Stimulated activated effector memory CD8-positive, alpha-beta T cell treated with anti-CD3 and anti-CD28 coated beads, Interleukin-12 subunit alpha, Interleukin-12 subunit beta, amount 100 ng/mL, for 72 hours (primary cell): ENCODE measurements around the gene IL10RA.
"Not testable (repeated sequence)": the region's sequence is repeated elsewhere in the genome, so short reads cannot be mapped to it uniquely, and the experiment has no call there.

Experiments
- ATAC-seq: fragments of 150-1000 bp; cut with Tn5 transposase; 2 replicates; pipeline ENCODE4 v1.10.0; 2021
- DNase-seq, 2 donors: peaks; one replicate each; pipeline ENCODE4 v3.0.0; 2021 to 2022; ENCODE audit warnings: low spot score in 2 of 2
- H3K27ac Mint-ChIP-seq: one replicate; pipeline ENCODE4 v1.8.0; 2022; ENCODE audit warnings: mild to moderate bottlenecking, mixed read lengths
- H3K36me3 Mint-ChIP-seq: one replicate; pipeline ENCODE4 v1.8.0; 2022; ENCODE audit warnings: mild to moderate bottlenecking, mixed read lengths
- H3K4me1 Mint-ChIP-seq: one replicate; pipeline ENCODE4 v1.8.0; 2022; ENCODE audit warnings: mixed read lengths
- H3K4me3 Mint-ChIP-seq: one replicate; pipeline ENCODE4 v1.8.0; 2022; ENCODE audit warnings: mild to moderate bottlenecking, mixed read lengths
- H3K9me3 Mint-ChIP-seq: one replicate; pipeline ENCODE4 v1.8.0; 2022; ENCODE audit warnings: mixed read lengths

The IL10RA gene

DNA sequence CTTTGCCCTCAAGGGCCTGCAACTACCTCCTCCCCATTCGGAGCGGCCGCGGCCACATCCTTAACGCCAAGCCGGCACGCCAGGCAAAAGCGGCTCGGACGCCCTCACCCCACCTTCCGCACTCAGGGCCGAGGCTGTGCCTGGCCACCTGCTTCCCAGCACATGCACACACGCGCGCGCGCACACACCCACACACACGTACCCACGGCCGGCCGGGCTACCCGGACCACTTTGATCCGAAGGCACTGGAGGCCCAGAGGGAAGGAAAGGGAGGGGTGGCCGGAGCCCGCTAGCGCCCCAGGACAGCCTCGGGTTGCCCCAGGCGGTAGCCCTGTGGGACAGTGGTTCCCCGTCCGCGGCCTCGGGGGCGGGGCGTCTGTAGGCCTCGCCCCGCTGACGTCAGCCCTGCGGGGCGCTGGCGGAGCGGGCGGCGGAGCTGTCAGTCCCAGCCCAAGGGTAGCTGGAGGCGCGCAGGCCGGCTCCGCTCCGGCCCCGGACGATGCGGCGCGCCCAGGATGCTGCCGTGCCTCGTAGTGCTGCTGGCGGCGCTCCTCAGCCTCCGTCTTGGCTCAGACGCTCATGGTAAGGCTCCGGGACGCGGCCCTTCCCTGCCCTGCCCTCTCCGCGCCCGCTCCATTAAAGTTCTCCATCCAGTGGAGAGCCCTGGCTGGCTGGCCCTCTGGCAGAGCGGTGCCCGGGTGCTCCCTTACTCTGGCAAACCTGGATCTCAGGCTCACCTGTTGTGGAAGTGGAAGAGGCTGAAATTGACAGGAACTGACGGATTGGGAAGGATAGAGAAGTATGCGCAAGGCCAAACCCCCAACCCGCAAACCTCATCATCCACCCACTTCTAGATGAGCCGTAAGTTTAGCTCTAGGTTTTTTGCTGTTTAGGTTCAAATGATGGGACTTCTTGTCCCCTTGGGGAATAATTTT is at the start of gene IL10RA:
Gene IL10RA (plus strand): TSS at position 442 of the 935 bp plus-strand sequence. CDS start 74 bp downstream, at position 516.
- peak; percentile 88 to 94 for DNase-seq
- peaks cover 78% of the 10 kb centered on the region for H3K4me1 Mint-ChIP-seq

GRCh38 chr11:117936973-117937372 is 49.2 kb upstream of the IL10RA start:
- no peaks in the 10 kb centered on the region for H3K36me3 Mint-ChIP-seq
- no peak for DNase-seq
- peaks cover 40% of the 10 kb centered on the region for H3K4me1 Mint-ChIP-seq
- H3K4me3 Mint-ChIP-seq, result no peak overlapping the region
- ATAC-seq, result no peak
- H3K27ac Mint-ChIP-seq, result peak overlapping the region; percentile 26
- H3K9me3 Mint-ChIP-seq, result no peaks in the 10 kb centered on the region

More for the DNA sequence above, at the start of gene IL10RA:
- peak; percentile 89 for ATAC-seq
- Mint-ChIP-seq H3K27ac (peak within 1 kb of the TSS; percentile 98), H3K36me3 (peaks cover 68% of the 10 kb centered on the region), H3K9me3 (no peaks in the 10 kb centered on the region), H3K4me3 (peak within 1 kb of the TSS; percentile 97)

- no peak overlapping the region for H3K4me3 Mint-ChIP-seq
- peaks cover 29% of the 10 kb centered on the region for H3K4me1 Mint-ChIP-seq
- DNase-seq (no peak), ATAC-seq (no peak)
- H3K27ac Mint-ChIP-seq, result peak overlapping the region; percentile 36
- no peaks in the 10 kb centered on the region for H3K36me3 Mint-ChIP-seq
- H3K9me3 Mint-ChIP-seq, result no peaks in the 10 kb centered on the region
Measured at GRCh38 chr11:117940736-117941135, 45.5 kb upstream of the IL10RA start.

DNA sequence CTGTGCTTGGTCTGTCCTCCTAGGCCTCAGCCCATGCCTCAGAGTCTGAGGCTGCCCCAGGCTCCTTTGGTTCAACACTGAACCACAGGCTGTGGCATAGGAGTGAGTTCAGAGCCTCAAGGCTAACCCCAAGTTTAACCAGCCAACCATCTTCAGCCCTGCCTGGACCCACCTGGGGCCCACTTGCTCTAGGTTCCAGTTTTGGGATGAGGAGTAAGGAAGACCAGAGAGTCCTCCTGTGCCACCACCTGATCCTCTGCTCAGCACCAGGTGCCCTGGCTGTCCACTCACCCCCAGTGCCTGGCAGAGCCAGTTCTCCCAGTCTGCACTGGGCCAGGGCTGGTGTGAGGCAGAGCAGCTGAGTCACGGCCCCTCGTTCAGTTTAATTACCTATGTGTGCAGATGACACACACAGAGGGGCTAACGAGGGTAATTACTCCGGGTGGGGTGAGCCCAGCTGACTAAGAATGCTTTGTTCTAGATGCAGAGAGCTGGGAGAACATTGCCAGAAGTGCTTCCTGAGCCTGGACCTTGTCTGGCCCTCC is 45.0 kb upstream of the IL10RA start:
- H3K9me3 Mint-ChIP-seq, result no peaks in the 10 kb centered on the region
- DNase-seq, result peak in 1 of 2 donors; percentile 42

GRCh38 chr11:117941976-117942654 is 44.1 kb upstream of the IL10RA start:
- ATAC-seq (no peak), DNase-seq (peak in 1 of 2 donors; percentile 23)
- no peaks in the 10 kb centered on the region for H3K36me3 Mint-ChIP-seq
- H3K4me3 Mint-ChIP-seq, result no peak overlapping the region
- H3K9me3 Mint-ChIP-seq, result no peaks in the 10 kb centered on the region
- peak overlapping the region; percentile 54 for H3K27ac Mint-ChIP-seq
- H3K4me1 Mint-ChIP-seq, result peaks cover 34% of the 10 kb centered on the region

More for the DNA sequence above, 45.0 kb upstream of the IL10RA start:
- Mint-ChIP-seq H3K4me3 (no peak overlapping the region), H3K27ac (peak overlapping the region; percentile 36), H3K4me1 (peaks cover 29% of the 10 kb centered on the region), H3K36me3 (no peaks in the 10 kb centered on the region)
- peak; percentile 68 for ATAC-seq

GRCh38 chr11:117944554-117944953 is 41.6 kb upstream of the IL10RA start:
- peak overlapping the region; percentile 1 for H3K4me3 Mint-ChIP-seq

DNA sequence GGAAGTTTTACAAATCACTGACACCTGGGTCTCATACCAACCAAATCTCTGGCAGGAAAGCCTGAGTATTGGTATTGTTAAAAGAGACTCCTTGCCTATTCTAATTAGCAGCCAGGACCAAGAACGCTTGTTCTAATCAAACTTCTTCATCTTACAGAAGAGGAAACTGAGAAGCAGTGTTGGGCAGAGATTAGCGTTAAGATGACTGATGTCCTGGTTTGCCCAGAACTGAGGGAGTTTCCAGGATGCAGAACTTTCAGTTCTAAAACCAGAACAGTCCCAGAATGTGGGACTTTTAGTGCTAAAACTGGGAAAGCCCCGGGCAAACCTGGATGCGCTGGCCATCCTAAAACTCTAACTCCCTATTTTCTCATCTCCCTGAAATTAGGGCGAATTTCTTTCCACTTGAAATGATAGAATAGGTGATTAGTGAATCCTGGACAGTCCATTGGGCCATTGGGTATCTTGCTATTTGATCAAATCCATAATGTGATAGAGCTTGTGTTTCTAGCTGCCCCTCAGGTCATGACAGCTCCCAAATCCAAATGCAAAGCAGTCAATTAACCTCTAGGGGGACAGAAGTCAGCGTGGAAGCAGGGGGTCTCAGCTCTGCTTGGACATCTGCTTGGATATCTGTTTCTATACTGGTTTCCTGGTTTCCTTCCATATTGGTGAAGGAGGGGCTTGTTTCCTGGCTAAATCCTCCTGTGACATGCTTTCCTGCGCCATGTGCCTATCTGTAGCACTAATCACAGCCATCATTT is 41.0 kb upstream of the IL10RA start:
- H3K27ac Mint-ChIP-seq, result peak overlapping the region; percentile 64
- peak overlapping the region; percentile 1 for H3K4me3 Mint-ChIP-seq
- DNase-seq (peak in 1 of 2 donors; percentile 44), ATAC-seq (no peak)
- H3K36me3 Mint-ChIP-seq, result no peaks in the 10 kb centered on the region
- no peaks in the 10 kb centered on the region for H3K9me3 Mint-ChIP-seq
- peaks cover 65% of the 10 kb centered on the region for H3K4me1 Mint-ChIP-seq

More at GRCh38 chr11:117944554-117944953, 41.6 kb upstream of the IL10RA start:
- H3K27ac Mint-ChIP-seq, result peak overlapping the region; percentile 64
- ATAC-seq (no peak), DNase-seq (peak in 1 of 2 donors; percentile 48)
- H3K36me3 Mint-ChIP-seq, result no peaks in the 10 kb centered on the region
- peaks cover 58% of the 10 kb centered on the region for H3K4me1 Mint-ChIP-seq
- no peaks in the 10 kb centered on the region for H3K9me3 Mint-ChIP-seq

DNA sequence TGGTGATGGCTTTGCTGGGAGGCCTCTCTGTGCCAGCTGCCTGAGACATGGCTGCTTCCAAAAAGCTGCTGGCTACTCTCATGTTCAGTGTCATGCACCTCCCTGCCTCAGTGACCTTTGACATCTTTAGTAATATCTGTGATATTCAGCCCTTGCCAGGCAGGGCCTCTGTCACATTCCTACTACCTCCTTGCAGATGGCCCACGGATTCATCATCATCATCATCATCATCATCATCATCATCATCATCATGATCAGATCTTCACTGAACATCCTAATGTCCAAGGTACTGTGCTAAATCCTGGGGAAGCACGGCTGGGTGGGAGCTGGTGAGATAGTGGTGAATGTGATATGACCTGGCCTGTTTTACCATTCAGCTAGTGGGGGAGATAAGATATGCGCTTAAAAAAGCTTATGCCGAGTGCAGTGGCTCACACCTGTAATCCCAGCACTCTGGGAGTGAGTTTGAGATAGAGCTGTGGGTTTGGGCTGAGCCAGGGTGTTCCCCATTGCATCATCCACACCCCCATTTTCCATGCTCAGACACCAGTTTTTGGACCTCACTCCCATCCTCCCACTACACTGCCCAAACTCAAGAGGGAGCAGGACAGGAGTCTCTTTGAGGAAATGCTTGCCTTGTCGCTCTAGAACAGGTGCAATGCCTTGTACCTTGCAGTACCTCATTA is 39.9 kb upstream of the IL10RA start:
- Mint-ChIP-seq H3K36me3 (no peaks in the 10 kb centered on the region), H3K27ac (peak overlapping the region; percentile 71), H3K4me3 (no peak overlapping the region), H3K9me3 (no peaks in the 10 kb centered on the region), H3K4me1 (peaks cover 76% of the 10 kb centered on the region)
- ATAC-seq (no peak), DNase-seq (peak in 1 of 2 donors; percentile 47)

DNA sequence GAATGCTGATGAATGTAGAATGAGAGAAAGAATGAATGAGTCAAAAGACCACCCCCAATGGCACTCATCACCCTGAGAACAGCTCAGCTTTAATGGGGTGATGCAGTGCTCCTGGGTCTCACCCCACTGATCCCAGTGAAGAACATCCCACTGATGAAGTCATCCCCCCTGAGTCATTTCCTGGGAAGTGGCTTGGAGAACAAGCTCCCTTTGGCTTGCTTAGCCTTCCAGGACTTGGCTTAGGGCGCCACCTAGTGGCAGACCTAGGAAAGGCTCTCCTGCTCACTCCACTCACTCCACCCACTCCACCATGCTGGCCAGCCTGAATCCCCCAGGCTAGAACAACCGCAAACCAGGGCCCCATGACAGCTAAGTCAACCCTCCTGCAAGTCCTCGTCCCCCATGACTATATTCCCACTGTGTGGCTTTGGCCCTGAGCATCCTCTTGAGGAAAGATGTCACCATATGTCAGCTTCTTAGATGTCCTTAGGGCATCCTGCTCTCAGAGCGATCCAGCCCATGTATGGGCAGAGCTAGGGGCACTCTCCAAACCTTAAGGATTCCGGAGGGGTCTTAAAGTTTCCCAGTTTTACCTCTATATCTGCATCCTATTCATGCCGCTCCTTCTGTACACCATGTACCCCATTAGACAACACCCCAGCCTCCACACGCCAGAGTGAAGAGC is 39.2 kb upstream of the IL10RA start:
- no peaks in the 10 kb centered on the region for H3K9me3 Mint-ChIP-seq
- peaks cover 4% of the 10 kb centered on the region for H3K36me3 Mint-ChIP-seq
- H3K4me1 Mint-ChIP-seq, result peaks cover 82% of the 10 kb centered on the region
- DNase-seq (peak; percentile 90 to 92), ATAC-seq (peak; percentile 65)
- H3K4me3 Mint-ChIP-seq, result no peak overlapping the region
- H3K27ac Mint-ChIP-seq, result peak overlapping the region; percentile 71

DNA sequence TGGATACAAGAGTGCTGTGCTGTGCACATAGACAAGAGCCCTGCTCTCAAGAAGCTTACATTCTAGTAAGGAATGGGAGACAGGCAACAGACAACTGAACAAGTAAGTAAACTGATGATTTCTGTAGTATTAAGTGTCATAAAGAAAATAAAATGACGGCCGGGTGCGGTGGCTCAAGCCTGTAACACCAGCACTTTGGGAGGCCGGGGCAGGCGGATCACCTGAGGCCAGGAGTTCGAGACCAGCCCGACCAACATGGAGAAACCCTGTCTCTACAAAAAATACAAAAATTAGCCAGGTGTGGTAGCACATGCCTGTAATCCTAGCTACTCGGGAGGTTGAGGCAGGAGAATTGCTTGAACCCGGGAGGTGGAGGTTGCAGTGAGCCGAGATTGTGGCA is 38.4 kb upstream of the IL10RA start:
- Mint-ChIP-seq H3K4me1 (peaks cover 81% of the 10 kb centered on the region), H3K27ac (peak overlapping the region; percentile 26)
- ATAC-seq, result not testable (repeated sequence)

GRCh38 chr11:117948466-117948865 is 37.7 kb upstream of the IL10RA start:
- Mint-ChIP-seq H3K27ac (peak overlapping the region; percentile 26), H3K4me1 (peaks cover 86% of the 10 kb centered on the region), H3K4me3 (peak overlapping the region; percentile 3)
- ATAC-seq, H3K9me3 Mint-ChIP-seq, H3K36me3 Mint-ChIP-seq: not testable (repeated sequence)
- peak in 1 of 2 donors; percentile 34 for DNase-seq

More for the DNA sequence above, 38.4 kb upstream of the IL10RA start:
- not testable (repeated sequence) for H3K36me3 Mint-ChIP-seq, H3K4me3 Mint-ChIP-seq, H3K9me3 Mint-ChIP-seq
- peak in 1 of 2 donors; percentile 33 for DNase-seq

DNA sequence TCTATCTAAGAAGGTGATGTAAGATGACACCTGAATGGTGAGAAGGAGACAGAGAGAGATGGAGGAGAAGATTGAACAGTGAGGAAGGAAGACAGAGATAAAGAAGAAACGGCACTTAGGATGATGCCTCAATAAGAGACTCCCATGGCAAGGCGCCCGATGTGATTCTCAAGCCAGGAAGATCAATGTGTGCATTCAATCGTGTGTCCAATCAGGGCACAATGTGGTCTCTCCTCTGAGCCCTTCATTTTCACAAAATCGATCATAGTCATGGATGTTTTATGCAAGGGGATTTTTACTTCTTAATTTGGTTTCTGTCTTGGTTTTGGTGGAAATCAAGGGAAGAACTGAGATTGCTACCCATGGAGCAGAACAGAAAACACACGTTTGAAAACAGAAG is 37.1 kb upstream of the IL10RA start:
- ATAC-seq (no peak), DNase-seq (peak in 1 of 2 donors; percentile 43)
- Mint-ChIP-seq H3K4me1 (peaks cover 87% of the 10 kb centered on the region), H3K36me3 (peaks cover 5% of the 10 kb centered on the region), H3K4me3 (peak overlapping the region; percentile 3), H3K9me3 (no peaks in the 10 kb centered on the region), H3K27ac (no peak overlapping the region)

DNA sequence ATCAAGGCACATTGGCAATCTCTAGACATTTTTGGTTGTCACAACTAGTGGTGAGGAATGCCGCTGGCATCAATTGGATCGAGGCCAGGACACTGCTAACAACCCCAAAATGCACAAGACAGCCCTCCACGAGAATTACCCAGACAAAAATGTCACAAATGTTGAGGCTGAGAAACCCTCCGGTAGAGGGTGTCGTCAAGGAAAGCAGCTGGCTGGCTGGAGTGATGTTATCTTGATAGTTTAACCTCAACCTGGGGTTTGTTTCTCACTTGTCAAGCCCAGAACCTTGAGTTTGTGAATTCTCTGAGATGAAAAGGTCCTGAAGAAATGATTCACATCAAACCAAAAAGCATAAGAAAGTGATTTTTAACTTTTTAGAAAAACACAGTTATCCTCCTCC is 35.9 kb upstream of the IL10RA start:
- Mint-ChIP-seq H3K36me3 (peaks cover 5% of the 10 kb centered on the region), H3K4me3 (peak overlapping the region; percentile 61), H3K4me1 (peaks cover 75% of the 10 kb centered on the region), H3K27ac (peak overlapping the region; percentile 68), H3K9me3 (no peaks in the 10 kb centered on the region)
- DNase-seq (peak in 1 of 2 donors; percentile 66), ATAC-seq (peak; percentile 65)
